HFFc6 (cell line): ENCODE measurements around the gene TNFRSF19. TPM values are rescaled to one million over a fixed set of nuclear protein-coding genes. Genes with fewer than 3 reads are reported as not detected.

Source experiments
- DNase-seq: peaks from one replicate; pipeline ENCODE4 v3.0.0-alpha.2; 2018
- H3K27ac Mint-ChIP-seq: 2 replicates; pipeline ENCODE4 v1.8.0; 2020; ENCODE audit warnings: mild to moderate bottlenecking, mixed read lengths
- H3K27me3 Mint-ChIP-seq: 2 replicates; pipeline ENCODE4 v1.8.0; 2021; ENCODE audit warnings: mild to moderate bottlenecking, moderate library complexity, mixed read lengths; ENCODE audit not compliant: insufficient read depth
- H3K36me3 Mint-ChIP-seq: 2 replicates; pipeline ENCODE4 v1.8.0; 2021; ENCODE audit warnings: low read depth, mixed read lengths
- H3K4me1 Mint-ChIP-seq: 2 replicates; pipeline ENCODE4 v1.8.0; 2020; ENCODE audit warnings: low read depth, mixed read lengths
- H3K4me3 Mint-ChIP-seq: 2 replicates; pipeline ENCODE4 v1.8.0; 2020; ENCODE audit warnings: mild to moderate bottlenecking, moderate library complexity, mixed read lengths
- H3K9me3 Mint-ChIP-seq: 2 replicates; pipeline ENCODE4 v1.8.0; 2020; ENCODE audit warnings: mild to moderate bottlenecking, mixed read lengths
- total RNA-seq, 6 experiments: library from RNA; stranded (reverse); fragmentation: NEBNext Ultra II Directional; extraction: Animal tissue kit (Norgen Biotek cat#: 25700); gene quantifications; 2 replicates in 1 of 6; 3 replicates in 5 of 6; pipeline ENCODE4 v1.2.3, GENCODE V29; 2021
- TF ChIP-seq, protein P1 (sequence below): fragments of 200-600 bp; sonication (generic); IDR thresholded peaks from 2 replicates; pipeline ENCODE4 v1.5.0; 2021; ENCODE audit warnings: antibody characterized with exemption, mild to moderate bottlenecking

The TNFRSF19 gene
- total RNA-seq, 6 experiments from 2014 or later, result 5.9 to 10.1 (median 8.7) TPM

- no peak overlapping the region for H3K4me3 Mint-ChIP-seq
- H3K36me3 Mint-ChIP-seq, result no peaks in the 10 kb centered on the region
- peaks cover 24% of the 10 kb centered on the region for H3K4me1 Mint-ChIP-seq
- TF ChIP-seq, protein P1, sequence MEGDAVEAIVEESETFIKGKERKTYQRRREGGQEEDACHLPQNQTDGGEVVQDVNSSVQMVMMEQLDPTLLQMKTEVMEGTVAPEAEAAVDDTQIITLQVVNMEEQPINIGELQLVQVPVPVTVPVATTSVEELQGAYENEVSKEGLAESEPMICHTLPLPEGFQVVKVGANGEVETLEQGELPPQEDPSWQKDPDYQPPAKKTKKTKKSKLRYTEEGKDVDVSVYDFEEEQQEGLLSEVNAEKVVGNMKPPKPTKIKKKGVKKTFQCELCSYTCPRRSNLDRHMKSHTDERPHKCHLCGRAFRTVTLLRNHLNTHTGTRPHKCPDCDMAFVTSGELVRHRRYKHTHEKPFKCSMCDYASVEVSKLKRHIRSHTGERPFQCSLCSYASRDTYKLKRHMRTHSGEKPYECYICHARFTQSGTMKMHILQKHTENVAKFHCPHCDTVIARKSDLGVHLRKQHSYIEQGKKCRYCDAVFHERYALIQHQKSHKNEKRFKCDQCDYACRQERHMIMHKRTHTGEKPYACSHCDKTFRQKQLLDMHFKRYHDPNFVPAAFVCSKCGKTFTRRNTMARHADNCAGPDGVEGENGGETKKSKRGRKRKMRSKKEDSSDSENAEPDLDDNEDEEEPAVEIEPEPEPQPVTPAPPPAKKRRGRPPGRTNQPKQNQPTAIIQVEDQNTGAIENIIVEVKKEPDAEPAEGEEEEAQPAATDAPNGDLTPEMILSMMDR, result no peak
- H3K27ac Mint-ChIP-seq, result no peak overlapping the region
- no peaks in the 10 kb centered on the region for H3K9me3 Mint-ChIP-seq
- peaks cover 2% of the 10 kb centered on the region for H3K27me3 Mint-ChIP-seq
- DNase-seq, result no peak
These were observed 115.2 kb downstream of the TNFRSF19 start for GRCh38 chr13:23685416-23685815.

- no peaks in the 10 kb centered on the region for H3K9me3 Mint-ChIP-seq
- H3K4me1 Mint-ChIP-seq, result peaks cover 9% of the 10 kb centered on the region
- no peaks in the 10 kb centered on the region for H3K36me3 Mint-ChIP-seq
- DNase-seq, result no peak
- TF ChIP-seq, protein P1, result no peak
- no peak overlapping the region for H3K27ac Mint-ChIP-seq
- H3K4me3 Mint-ChIP-seq, result no peak overlapping the region
- peaks cover 2% of the 10 kb centered on the region; the same call in 1 of the 2 replicates for H3K27me3 Mint-ChIP-seq
These were observed 116.7 kb downstream of the TNFRSF19 start for GRCh38 chr13:23686948-23687347.

GRCh38 chr13:23687614-23688013 is 117.4 kb downstream of the TNFRSF19 start:
- TF ChIP-seq, protein P1, result no peak
- DNase-seq, result no peak
- Mint-ChIP-seq H3K27me3 (peaks cover 2% of the 10 kb centered on the region; the same call in 1 of the 2 replicates), H3K4me1 (peaks cover 13% of the 10 kb centered on the region), H3K9me3 (no peaks in the 10 kb centered on the region), H3K36me3 (no peaks in the 10 kb centered on the region), H3K4me3 (no peak overlapping the region), H3K27ac (no peak overlapping the region)

- H3K4me1 Mint-ChIP-seq, result peaks cover 19% of the 10 kb centered on the region
- no peak overlapping the region for H3K4me3 Mint-ChIP-seq
- H3K27me3 Mint-ChIP-seq, result peaks cover 2% of the 10 kb centered on the region; the same call in 1 of the 2 replicates
- H3K36me3 Mint-ChIP-seq, result no peaks in the 10 kb centered on the region
- no peak overlapping the region for H3K27ac Mint-ChIP-seq
- TF ChIP-seq, protein P1, result no peak
- H3K9me3 Mint-ChIP-seq, result no peaks in the 10 kb centered on the region
- DNase-seq, result no peak
These were observed 118.1 kb downstream of the TNFRSF19 start for GRCh38 chr13:23688336-23688735.

DNA sequence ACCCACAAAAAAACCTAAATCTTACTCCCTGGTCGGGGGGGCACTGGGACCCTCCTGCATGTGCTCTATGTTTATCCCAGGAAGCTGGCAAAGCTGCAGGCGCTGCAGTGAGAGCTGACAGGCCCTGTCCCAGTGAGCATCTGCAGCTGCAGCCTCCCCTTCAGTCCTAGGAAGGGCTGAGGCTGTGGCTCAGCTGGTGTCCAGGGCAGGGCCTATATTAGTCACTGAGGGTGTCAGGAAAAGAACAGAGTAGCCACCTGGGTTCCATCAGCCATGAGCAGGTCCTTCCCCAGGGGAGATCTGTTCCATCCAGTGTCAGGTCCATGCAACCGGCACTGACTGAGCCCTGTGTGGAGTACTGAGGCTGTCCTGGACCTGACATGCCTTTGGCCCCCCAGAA is 120.5 kb downstream of the TNFRSF19 start:
- DNase-seq, result no peak
- H3K27me3 Mint-ChIP-seq, result peaks cover 2% of the 10 kb centered on the region; the same call in 1 of the 2 replicates
- peaks cover 19% of the 10 kb centered on the region for H3K4me1 Mint-ChIP-seq
- no peaks in the 10 kb centered on the region for H3K9me3 Mint-ChIP-seq
- H3K36me3 Mint-ChIP-seq, result no peaks in the 10 kb centered on the region
- no peak overlapping the region for H3K27ac Mint-ChIP-seq
- TF ChIP-seq, protein P1, result no peak
- H3K4me3 Mint-ChIP-seq, result no peak overlapping the region

- no peak for DNase-seq
- Mint-ChIP-seq H3K9me3 (no peaks in the 10 kb centered on the region), H3K4me3 (no peak overlapping the region), H3K4me1 (peaks cover 27% of the 10 kb centered on the region), H3K27ac (no peak overlapping the region), H3K27me3 (no peaks in the 10 kb centered on the region), H3K36me3 (no peaks in the 10 kb centered on the region)
- TF ChIP-seq, protein P1, result no peak
These were observed 122.6 kb downstream of the TNFRSF19 start for GRCh38 chr13:23692816-23693215.
